ENCODE data around the gene MKKS. TPM values are rescaled to one million over a fixed set of nuclear protein-coding genes. Genes with fewer than 3 reads are reported as not detected.

MKKS gene
- total RNA-seq, 1 experiment from 2014 or later: 19.9 TPM

DNA sequence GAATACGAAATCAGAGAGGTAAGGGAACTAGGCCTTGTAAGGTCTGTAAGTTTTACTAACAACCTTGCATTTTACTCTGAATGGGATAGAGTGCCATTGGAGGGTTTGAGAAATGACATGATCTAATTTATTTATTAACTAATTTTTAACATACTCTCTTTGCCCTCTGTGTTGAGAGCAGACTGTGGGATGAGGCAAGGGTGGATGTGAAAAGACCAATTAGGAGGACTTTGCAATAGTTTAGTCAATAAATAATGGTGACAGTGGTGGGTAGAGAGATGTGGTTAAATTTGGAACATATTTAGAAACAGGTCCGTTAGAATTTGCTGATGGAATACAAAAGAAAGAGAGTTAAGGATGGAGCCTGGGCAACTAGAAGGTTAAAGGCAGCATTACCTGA is 60.0 kb downstream of the MKKS start:
- Histone ChIP-seq H2AFZ (ENCODE audit: low read depth, low read length, poor library complexity, severe bottlenecking) (no peak overlapping the region), H3K9me3 (ENCODE audit: control insufficient read depth in 1 of 2, insufficient read depth in 1 of 2, low read depth in 1 of 2, low read length in 2 of 2) (no peaks in the 10 kb centered on the region), H3K27me3 (ENCODE audit: insufficient read depth, low read length) (no peaks in the 10 kb centered on the region; the same call in 1 of the 2 replicates), H3K36me3 (ENCODE audit: control insufficient read depth in 1 of 2, insufficient read depth in 2 of 2, low read length in 2 of 2) (no peaks in the 10 kb centered on the region), H3K4me1 (ENCODE audit: control insufficient read depth in 1 of 2, insufficient read depth in 2 of 2, low read length in 2 of 2) (no peaks in the 10 kb centered on the region), H3K4me2 (ENCODE audit: low read length) (no peak overlapping the region), H3K9ac (ENCODE audit: low read length) (no peak overlapping the region), H3K27ac (ENCODE audit: low read depth, low read length) (no peak overlapping the region), H4K20me1 (ENCODE audit: insufficient read depth) (no peaks in the 10 kb centered on the region), H3K79me2 (ENCODE audit: insufficient read depth, low read length) (no peaks in the 10 kb centered on the region), H3K4me3 (replicated peaks in 1 of 2; ENCODE audit: low read depth in 1 of 2, low read length in 2 of 2) (no peak overlapping the region), H3K9me2 (ENCODE audit: insufficient read depth) (no peaks in the 10 kb centered on the region)
- ChIA-PET CTCF (no interaction called here), POLR2A (no interaction called here), RAD21 (ENCODE audit: low non-redundant PET in 1 of 2, low total read pairs in 2 of 2, uncharacterized antibody in 2 of 2, unreplicated experiment in 2 of 2) (no interaction called here)
- TF ChIP-seq ZNF274 (IDR thresholded peaks at IDR 0.05; ENCODE audit: low read depth, low read length): no peak
- TF ChIP-seq, protein P1, sequence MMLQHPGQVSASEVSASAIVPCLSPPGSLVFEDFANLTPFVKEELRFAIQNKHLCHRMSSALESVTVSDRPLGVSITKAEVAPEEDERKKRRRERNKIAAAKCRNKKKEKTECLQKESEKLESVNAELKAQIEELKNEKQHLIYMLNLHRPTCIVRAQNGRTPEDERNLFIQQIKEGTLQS (IDR thresholded peaks at IDR 0.05): no peak
- TF ChIP-seq CEBPB (IDR thresholded peaks at IDR 0.05; ENCODE audit: low read depth): no peak
- TF ChIP-seq EZH2 (IDR thresholded peaks at IDR 0.05): no peak
- ATAC-seq (no peak), DNase-seq (ENCODE audit: low read depth, low spot score) (no peak)
- BruUV-seq (replicated peaks): no TSS peak
- intact Hi-C loops (cut with micrococcal nuclease): no loop called here

DNA sequence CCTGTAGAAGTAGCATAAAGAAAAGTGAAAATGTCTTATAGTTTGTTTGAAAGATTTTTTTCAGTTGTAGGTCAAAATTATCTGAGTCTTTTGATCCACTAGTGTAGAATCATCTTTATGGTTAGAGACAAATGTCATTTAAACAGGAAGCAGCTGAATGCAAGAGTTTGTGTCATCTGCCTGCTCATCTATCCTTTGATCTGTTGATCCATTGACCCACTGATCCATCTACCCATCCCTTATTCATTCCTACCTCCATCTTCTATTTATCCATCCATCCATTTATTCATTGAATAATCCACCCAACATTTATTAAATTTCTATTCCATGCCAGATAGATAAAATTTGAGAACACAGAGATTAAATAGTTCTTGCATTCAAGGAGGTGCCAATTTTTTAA is 62.6 kb downstream of the MKKS start:
- no peak overlapping the region for H3K9ac ChIP-seq (ENCODE audit: low read length)
- no peaks in the 10 kb centered on the region for H3K9me2 ChIP-seq (ENCODE audit: insufficient read depth)
- H3K4me2 ChIP-seq (ENCODE audit: low read length): no peak overlapping the region
- no peaks in the 10 kb centered on the region for H3K4me1 ChIP-seq (ENCODE audit: control insufficient read depth in 1 of 2, insufficient read depth in 2 of 2, low read length in 2 of 2)
- H3K27ac ChIP-seq (ENCODE audit: low read depth, low read length): no peak overlapping the region
- CTCF ChIA-PET: no interaction called here
- H3K4me3 ChIP-seq (replicated peaks in 1 of 2; ENCODE audit: low read depth in 1 of 2, low read length in 2 of 2): no peak overlapping the region
- no peak overlapping the region for H2AFZ ChIP-seq (ENCODE audit: low read depth, low read length, poor library complexity, severe bottlenecking)
- H3K27me3 ChIP-seq (ENCODE audit: insufficient read depth, low read length): no peaks in the 10 kb centered on the region; the same call in 1 of the 2 replicates
- ATAC-seq (no peak), DNase-seq (ENCODE audit: low read depth, low spot score) (no peak)
- RAD21 ChIA-PET (ENCODE audit: low non-redundant PET in 1 of 2, low total read pairs in 2 of 2, uncharacterized antibody in 2 of 2, unreplicated experiment in 2 of 2): no interaction called here
- H3K36me3 ChIP-seq (ENCODE audit: control insufficient read depth in 1 of 2, insufficient read depth in 2 of 2, low read length in 2 of 2): no peaks in the 10 kb centered on the region
- no peaks in the 10 kb centered on the region for H4K20me1 ChIP-seq (ENCODE audit: insufficient read depth)
- no peaks in the 10 kb centered on the region for H3K79me2 ChIP-seq (ENCODE audit: insufficient read depth, low read length)
- H3K9me3 ChIP-seq (ENCODE audit: control insufficient read depth in 1 of 2, insufficient read depth in 1 of 2, low read depth in 1 of 2, low read length in 2 of 2): no peaks in the 10 kb centered on the region
- intact Hi-C loops (cut with micrococcal nuclease): no loop called here
- TF ChIP-seq ZFX (IDR thresholded peaks at IDR 0.05) (no peak), CEBPB (IDR thresholded peaks at IDR 0.05; ENCODE audit: low read depth) (no peak), MAX (IDR thresholded peaks at IDR 0.05) (no peak), POLR2A (IDR thresholded peaks at IDR 0.05; ENCODE audit: borderline replicate concordance, extremely low read depth, insufficient read depth, insufficient read length) (no peak), ELF1 (IDR thresholded peaks at IDR 0.05; ENCODE audit: borderline replicate concordance, low read depth) (no peak), JUND (IDR thresholded peaks at IDR 0.05) (no peak), CTCF (IDR thresholded peaks at IDR 0.05 in 2 of 3, conservative IDR thresholded peaks at IDR 0.05 in 1 of 3; ENCODE audit: borderline replicate concordance in 1 of 3, insufficient read depth in 1 of 3, low read depth in 2 of 3, low read length in 2 of 3) (no peak), YY1 (IDR thresholded peaks at IDR 0.05; ENCODE audit: extremely low read depth, insufficient replicate concordance, low read depth, low read length) (no peak), SP1 (IDR thresholded peaks at IDR 0.05; ENCODE audit: low read depth) (no peak), ZNF274 (IDR thresholded peaks at IDR 0.05; ENCODE audit: low read depth, low read length) (no peak), TCF7L2 (IDR thresholded peaks at IDR 0.05; ENCODE audit: borderline replicate concordance, extremely low read depth, insufficient read depth, insufficient read length) (no peak)
- TF ChIP-seq, protein P2, sequence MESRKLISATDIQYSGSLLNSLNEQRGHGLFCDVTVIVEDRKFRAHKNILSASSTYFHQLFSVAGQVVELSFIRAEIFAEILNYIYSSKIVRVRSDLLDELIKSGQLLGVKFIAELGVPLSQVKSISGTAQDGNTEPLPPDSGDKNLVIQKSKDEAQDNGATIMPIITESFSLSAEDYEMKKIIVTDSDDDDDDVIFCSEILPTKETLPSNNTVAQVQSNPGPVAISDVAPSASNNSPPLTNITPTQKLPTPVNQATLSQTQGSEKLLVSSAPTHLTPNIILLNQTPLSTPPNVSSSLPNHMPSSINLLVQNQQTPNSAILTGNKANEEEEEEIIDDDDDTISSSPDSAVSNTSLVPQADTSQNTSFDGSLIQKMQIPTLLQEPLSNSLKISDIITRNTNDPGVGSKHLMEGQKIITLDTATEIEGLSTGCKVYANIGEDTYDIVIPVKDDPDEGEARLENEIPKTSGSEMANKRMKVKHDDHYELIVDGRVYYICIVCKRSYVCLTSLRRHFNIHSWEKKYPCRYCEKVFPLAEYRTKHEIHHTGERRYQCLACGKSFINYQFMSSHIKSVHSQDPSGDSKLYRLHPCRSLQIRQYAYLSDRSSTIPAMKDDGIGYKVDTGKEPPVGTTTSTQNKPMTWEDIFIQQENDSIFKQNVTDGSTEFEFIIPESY (IDR thresholded peaks at IDR 0.05; ENCODE audit: extremely low read depth, insufficient replicate concordance, low read length): no peak
- BruUV-seq (replicated peaks): no TSS peak
- POLR2A ChIA-PET: no interaction called here

Data from HCT116 (cell line).